OCI-LY1 (cell line): ENCODE data around the gene FNBP1.

Experiments used
- CTCF ChIP-seq: fragments of 200-600 bp; sonication (generic), shearing (Covaris generic); IDR thresholded peaks from 2 replicates; pipeline ENCODE4 v1.5.1; 2017; ENCODE audit warnings: mild to moderate bottlenecking, antibody characterized with exemption, low read length, moderate library complexity, mixed read lengths
- EZH2 ChIP-seq: fragments of 200-600 bp; sonication (generic), shearing (Covaris generic); IDR thresholded peaks from 2 replicates; pipeline ENCODE4 v1.8.0; 2017; ENCODE audit warnings: borderline replicate concordance, mixed run types, mild to moderate bottlenecking, antibody characterized with exemption, low read length, moderate library complexity, mixed read lengths

GRCh38 chr9:130040984-130041647 lies 1.9 kb downstream of the FNBP1 start:
- TF ChIP-seq CTCF: no peak
- no peak for TF ChIP-seq EZH2
